ENCODE results near the gene HOMER3.

DNA sequence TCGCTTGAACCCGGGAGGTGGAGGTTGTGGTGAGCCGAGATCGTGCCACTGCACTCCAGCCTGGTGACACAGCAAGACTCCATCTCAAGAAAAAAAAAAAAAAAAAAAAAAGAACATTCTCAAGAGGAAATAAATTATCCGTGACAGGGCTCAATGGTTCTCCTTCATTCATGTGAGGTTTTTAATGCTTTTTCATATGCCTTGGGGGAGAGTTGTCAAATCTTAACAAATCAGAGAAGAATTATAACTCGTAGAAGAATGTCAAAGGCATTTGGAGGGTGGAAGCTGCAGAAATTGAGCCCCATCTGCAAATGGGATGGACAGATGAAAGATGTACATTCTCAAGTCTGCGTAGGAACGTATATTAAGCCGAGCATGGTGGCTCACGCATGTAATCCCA is 34.9 kb upstream of the HOMER3 start:
- TF ChIP-seq, protein P1, sequence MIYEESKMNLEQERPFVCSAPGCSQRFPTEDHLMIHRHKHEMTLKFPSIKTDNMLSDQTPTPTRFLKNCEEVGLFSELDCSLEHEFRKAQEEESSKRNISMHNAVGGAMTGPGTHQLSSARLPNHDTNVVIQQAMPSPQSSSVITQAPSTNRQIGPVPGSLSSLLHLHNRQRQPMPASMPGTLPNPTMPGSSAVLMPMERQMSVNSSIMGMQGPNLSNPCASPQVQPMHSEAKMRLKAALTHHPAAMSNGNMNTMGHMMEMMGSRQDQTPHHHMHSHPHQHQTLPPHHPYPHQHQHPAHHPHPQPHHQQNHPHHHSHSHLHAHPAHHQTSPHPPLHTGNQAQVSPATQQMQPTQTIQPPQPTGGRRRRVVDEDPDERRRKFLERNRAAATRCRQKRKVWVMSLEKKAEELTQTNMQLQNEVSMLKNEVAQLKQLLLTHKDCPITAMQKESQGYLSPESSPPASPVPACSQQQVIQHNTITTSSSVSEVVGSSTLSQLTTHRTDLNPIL (CRISPR knock-in tag; IDR thresholded peaks at IDR 0.05; ENCODE audit: low read depth), result no peak
- TF ChIP-seq ZFP3 (CRISPR knock-in tag; IDR thresholded peaks at IDR 0.05) (no peak), CSDC2 (CRISPR knock-in tag; IDR thresholded peaks at IDR 0.05) (no peak), SNAI2 (CRISPR knock-in tag; IDR thresholded peaks at IDR 0.05) (no peak), RARB (CRISPR knock-in tag; IDR thresholded peaks at IDR 0.05) (no peak), ZNF70 (CRISPR knock-in tag; IDR thresholded peaks at IDR 0.05) (no peak), TOX (CRISPR knock-in tag; IDR thresholded peaks at IDR 0.05; ENCODE audit: borderline replicate concordance) (no peak), ARNTL (CRISPR knock-in tag; IDR thresholded peaks at IDR 0.05; ENCODE audit: borderline replicate concordance, low read depth) (no peak)
- TF ChIP-seq, protein P2, sequence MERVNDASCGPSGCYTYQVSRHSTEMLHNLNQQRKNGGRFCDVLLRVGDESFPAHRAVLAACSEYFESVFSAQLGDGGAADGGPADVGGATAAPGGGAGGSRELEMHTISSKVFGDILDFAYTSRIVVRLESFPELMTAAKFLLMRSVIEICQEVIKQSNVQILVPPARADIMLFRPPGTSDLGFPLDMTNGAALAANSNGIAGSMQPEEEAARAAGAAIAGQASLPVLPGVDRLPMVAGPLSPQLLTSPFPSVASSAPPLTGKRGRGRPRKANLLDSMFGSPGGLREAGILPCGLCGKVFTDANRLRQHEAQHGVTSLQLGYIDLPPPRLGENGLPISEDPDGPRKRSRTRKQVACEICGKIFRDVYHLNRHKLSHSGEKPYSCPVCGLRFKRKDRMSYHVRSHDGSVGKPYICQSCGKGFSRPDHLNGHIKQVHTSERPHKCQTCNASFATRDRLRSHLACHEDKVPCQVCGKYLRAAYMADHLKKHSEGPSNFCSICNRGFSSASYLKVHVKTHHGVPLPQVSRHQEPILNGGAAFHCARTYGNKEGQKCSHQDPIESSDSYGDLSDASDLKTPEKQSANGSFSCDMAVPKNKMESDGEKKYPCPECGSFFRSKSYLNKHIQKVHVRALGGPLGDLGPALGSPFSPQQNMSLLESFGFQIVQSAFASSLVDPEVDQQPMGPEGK (CRISPR knock-in tag; IDR thresholded peaks at IDR 0.05; ENCODE audit: borderline replicate concordance), result no peak

Measured in SK-N-SH treated with all-trans-retinoic acid at 6 μM for 48 hours (cell line).